Muscle layer of colon (tissue), 2 donors: ENCODE measurements around the gene OR2A25.

Source experiments
- H3K27ac ChIP-seq: one replicate; pipeline ENCODE4 v1.7.0; 2013; ENCODE audit warnings: low read depth, mild to moderate bottlenecking, low read length, moderate library complexity
- H3K27me3 ChIP-seq, 2 donors: one replicate each; pipeline ENCODE4 v1.7.0; 2013; ENCODE audit warnings: low read length in 2 of 2, mild to moderate bottlenecking in 2 of 2; ENCODE audit not compliant: insufficient read depth in 2 of 2, control insufficient read depth in 1 of 2
- H3K36me3 ChIP-seq: one replicate; pipeline ENCODE4 v1.7.0; 2013; ENCODE audit warnings: mild to moderate bottlenecking, low read length; ENCODE audit not compliant: insufficient read depth
- H3K4me1 ChIP-seq: one replicate; pipeline ENCODE4 v1.7.0; 2013; ENCODE audit warnings: mild to moderate bottlenecking, low read length; ENCODE audit not compliant: insufficient read depth
- H3K4me3 ChIP-seq, 2 donors: one replicate each; pipeline ENCODE4 v1.7.0; 2013; ENCODE audit warnings: low read length in 2 of 2, low read depth in 1 of 2, mild to moderate bottlenecking in 1 of 2, moderate library complexity in 1 of 2
- H3K9ac ChIP-seq: one replicate; pipeline ENCODE4 v1.7.0; 2013; ENCODE audit warnings: low read length
- H3K9me3 ChIP-seq: one replicate; pipeline ENCODE4 v1.7.0; 2013; ENCODE audit warnings: mild to moderate bottlenecking, low read length
- donor health status: abdominal sarcoma.
- donor health status: Adenocarcinoma of cecum.

Gene OR2A25

DNA sequence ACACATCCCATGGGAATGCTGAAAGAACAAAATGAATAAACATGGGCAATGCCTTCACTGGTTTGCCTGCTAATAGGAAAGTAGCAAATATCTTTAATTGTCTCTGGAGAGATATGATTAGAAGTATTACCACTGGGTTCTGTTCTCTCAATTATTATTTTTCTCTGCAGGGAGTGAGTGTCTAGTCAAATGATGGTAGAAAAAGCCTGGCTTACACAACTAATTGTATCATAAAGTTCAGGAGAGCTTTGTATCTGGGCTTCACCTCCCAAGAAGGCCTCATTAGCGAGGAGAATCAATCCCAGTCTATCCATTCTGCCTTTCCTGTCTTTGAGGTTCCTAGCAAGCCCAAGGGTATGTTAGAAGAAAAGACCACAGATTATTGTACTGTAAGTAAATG is 53.3 kb downstream of the OR2A25 start, which contains the start of gene OR2A14:
Gene OR2A14, plus strand, starts transcription at position 301 of the 400 bp plus-strand sequence. CDS start 5,937 bp downstream, outside the sequence.
- H3K27ac ChIP-seq = no peak within 1 kb of the TSS
- H3K36me3 ChIP-seq = no peaks in the 10 kb centered on the region
- no peak within 1 kb of the TSS for H3K4me3 ChIP-seq
- no peaks in the 10 kb centered on the region for H3K4me1 ChIP-seq
- no peaks in the 10 kb centered on the region for H3K9me3 ChIP-seq
- H3K9ac ChIP-seq = no peak within 1 kb of the TSS
- no peaks in the 10 kb centered on the region for H3K27me3 ChIP-seq
